ENCODE data around the gene CROCC. TPM values are rescaled to one million over a fixed set of nuclear protein-coding genes. Genes with fewer than 3 reads are reported as not detected.
"Not testable (repeated sequence)": the region's sequence is repeated elsewhere in the genome, so short reads cannot be mapped to it uniquely, and the experiment has no call there.

CROCC gene
- total RNA-seq, 4 donors from 2014 or later, result 10.2 to 73.5 (median 32.9) TPM

GRCh38 chr1:16938351-16939321 lies 16.9 kb downstream of the CROCC start:
- Histone ChIP-seq H3K27ac (no peak overlapping the region), H3K4me1 (no peaks in the 10 kb centered on the region), H3K4me3 (no peak overlapping the region), H3K9me3 (no peaks in the 10 kb centered on the region), H3K27me3 (no peaks in the 10 kb centered on the region), H3K36me3 (no peaks in the 10 kb centered on the region)
- intact Hi-C loops (cut with DNase I; ENCODE audit: low total_unique reads), result no loop called here
- DNase-seq, result no peak
- no peak for TF ChIP-seq CTCF (IDR thresholded peaks at IDR 0.05)
- TF ChIP-seq POLR2A (IDR thresholded peaks at IDR 0.05), result no peak

GRCh38 chr1:16939386-16940180 lies 17.9 kb downstream of the CROCC start:
- intact Hi-C loops (cut with DNase I; ENCODE audit: low total_unique reads); H3K9me3 ChIP-seq; H3K36me3 ChIP-seq; H3K4me1 ChIP-seq; H3K27ac ChIP-seq; H3K27me3 ChIP-seq; DNase-seq; H3K4me3 ChIP-seq: not testable (repeated sequence)

DNA sequence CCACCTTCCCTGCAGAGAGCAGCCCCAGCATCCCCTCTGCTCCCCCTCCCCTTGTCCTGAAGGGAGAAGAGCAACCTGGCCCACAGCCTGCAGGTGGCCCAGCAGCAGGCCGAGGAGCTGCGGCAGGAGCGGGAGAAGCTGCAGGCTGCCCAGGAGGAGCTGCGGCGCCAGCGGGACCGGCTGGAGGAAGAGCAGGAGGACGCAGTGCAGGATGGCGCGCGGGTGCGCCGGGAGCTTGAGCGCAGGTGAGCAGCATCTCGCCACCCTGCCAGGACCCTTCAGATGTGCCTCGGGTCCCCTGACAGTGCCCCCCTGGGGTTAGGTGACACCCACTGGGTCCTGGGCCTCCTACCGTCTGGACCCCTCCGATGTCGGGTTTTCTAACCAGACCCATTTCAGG lies 22.3 kb downstream of the CROCC start:
- no peaks in the 10 kb centered on the region for H3K27me3 ChIP-seq
- intact Hi-C loops (cut with DNase I; ENCODE audit: low total_unique reads), result no loop called here
- TF ChIP-seq POLR2A (IDR thresholded peaks at IDR 0.05), result no peak
- no peak for TF ChIP-seq CTCF (IDR thresholded peaks at IDR 0.05)
- H3K4me3 ChIP-seq, result no peak overlapping the region
- H3K36me3 ChIP-seq, result no peaks in the 10 kb centered on the region
- H3K27ac ChIP-seq, result no peak overlapping the region
- no peaks in the 10 kb centered on the region for H3K4me1 ChIP-seq
- DNase-seq, result no peak
- H3K9me3 ChIP-seq, result no peaks in the 10 kb centered on the region

DNA sequence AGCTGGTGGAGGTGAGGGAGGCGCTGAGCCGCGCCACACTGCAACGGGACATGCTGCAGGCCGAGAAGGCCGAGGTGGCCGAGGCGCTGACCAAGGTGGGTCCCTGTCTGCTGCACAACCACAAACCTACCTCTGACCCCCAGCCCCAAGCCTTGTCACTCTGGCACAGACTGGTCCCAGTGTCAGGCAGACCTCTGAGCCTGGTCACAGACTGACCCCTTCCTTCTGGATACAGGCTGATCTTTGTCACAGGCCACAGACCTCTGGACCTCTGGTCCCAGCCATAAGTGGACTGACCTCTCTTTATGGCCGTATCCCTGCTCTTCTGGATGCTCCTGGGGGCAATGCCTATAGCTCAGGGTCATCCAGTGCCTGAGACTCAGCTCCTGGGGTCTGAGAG lies 23.8 kb downstream of the CROCC start:
- H3K36me3 ChIP-seq; DNase-seq; H3K4me1 ChIP-seq; H3K27ac ChIP-seq; H3K9me3 ChIP-seq; H3K4me3 ChIP-seq; intact Hi-C loops (cut with DNase I; ENCODE audit: low total_unique reads); H3K27me3 ChIP-seq: not testable (repeated sequence)

DNA sequence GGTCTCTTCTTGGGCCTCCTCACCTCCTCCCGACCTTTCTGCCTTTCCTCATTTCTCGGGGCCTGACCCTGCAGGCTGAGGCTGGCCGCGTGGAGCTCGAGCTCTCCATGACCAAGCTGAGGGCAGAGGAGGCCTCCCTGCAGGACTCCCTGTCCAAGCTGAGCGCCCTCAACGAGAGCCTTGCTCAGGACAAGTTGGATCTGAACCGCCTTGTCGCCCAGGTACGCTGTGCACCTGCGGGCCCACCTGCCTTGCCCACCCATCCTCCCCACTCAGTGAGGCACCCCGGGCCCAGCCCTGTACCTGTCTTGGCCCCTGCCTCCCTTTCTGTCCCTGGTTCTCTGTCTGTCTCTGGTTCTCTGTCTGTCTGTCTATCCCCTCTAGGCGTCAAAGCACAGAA lies 24.5 kb downstream of the CROCC start:
- H3K4me1 ChIP-seq, DNase-seq: not testable (repeated sequence)

DNA sequence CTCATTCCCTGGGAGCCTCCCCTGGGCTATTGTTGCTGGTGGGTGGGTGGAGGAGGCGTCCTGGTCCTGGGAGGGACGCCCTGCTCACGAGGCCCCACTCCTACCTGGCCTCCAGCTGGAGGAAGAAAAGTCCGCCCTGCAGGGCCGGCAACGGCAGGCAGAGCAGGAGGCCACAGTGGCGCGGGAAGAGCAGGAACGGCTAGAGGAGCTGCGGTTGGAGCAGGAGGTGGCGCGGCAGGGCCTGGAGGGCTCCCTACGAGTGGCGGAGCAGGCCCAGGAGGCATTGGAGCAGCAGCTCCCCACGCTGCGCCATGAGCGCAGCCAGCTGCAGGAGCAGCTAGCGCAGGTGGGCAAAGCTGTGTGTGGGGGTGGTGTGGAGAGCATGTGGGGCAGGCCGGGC lies 24.9 kb downstream of the CROCC start:
- intact Hi-C loops (cut with DNase I; ENCODE audit: low total_unique reads), result no loop called here
- TF ChIP-seq POLR2A (IDR thresholded peaks at IDR 0.05) (no peak), CTCF (IDR thresholded peaks at IDR 0.05) (no peak)
- DNase-seq, result no peak
- Histone ChIP-seq H3K27me3 (no peaks in the 10 kb centered on the region), H3K27ac (no peak overlapping the region), H3K36me3 (no peaks in the 10 kb centered on the region), H3K4me3 (no peak overlapping the region), H3K9me3 (no peaks in the 10 kb centered on the region), H3K4me1 (no peaks in the 10 kb centered on the region)

More for the DNA sequence above, 24.5 kb downstream of the CROCC start:
- intact Hi-C loops (cut with DNase I; ENCODE audit: low total_unique reads); H3K4me3 ChIP-seq; H3K9me3 ChIP-seq; H3K27me3 ChIP-seq; H3K27ac ChIP-seq; H3K36me3 ChIP-seq: not testable (repeated sequence)

DNA sequence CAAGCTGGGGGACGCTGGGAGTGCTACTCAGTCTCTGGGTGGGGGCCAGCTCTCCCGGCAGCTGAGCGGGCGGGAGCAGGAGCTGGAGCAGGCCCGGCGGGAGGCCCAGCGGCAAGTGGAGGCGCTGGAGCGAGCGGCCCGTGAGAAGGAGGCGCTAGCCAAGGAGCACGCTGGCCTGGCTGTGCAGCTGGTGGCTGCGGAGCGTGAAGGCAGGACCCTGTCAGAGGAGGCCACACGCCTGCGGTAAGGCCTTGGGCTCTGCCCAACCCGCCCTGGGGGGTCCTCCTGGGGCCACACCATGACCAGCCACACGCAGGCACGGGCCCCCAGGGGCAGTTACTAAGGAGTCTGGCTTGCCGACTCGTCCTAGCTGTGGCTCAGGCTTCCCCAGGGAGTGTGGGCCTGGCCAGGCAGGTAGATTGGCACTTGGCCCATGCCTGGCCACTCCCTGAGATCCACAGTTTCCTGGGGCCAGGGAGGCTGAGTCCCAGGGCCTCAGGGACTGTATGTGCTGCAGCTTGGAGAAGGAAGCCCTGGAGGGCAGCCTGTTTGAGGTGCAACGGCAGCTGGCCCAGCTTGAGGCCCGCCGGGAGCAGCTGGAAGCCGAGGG lies 26.7 kb downstream of the CROCC start:
- H3K36me3 ChIP-seq; H3K27me3 ChIP-seq; H3K9me3 ChIP-seq; H3K27ac ChIP-seq; H3K4me1 ChIP-seq; H3K4me3 ChIP-seq; DNase-seq; intact Hi-C loops (cut with DNase I; ENCODE audit: low total_unique reads): not testable (repeated sequence)

GRCh38 chr1:16949026-16949425 lies 27.3 kb downstream of the CROCC start:
- H3K4me1 ChIP-seq; H3K36me3 ChIP-seq; H3K27ac ChIP-seq; intact Hi-C loops (cut with DNase I; ENCODE audit: low total_unique reads); DNase-seq; H3K27me3 ChIP-seq; H3K9me3 ChIP-seq; H3K4me3 ChIP-seq: not testable (repeated sequence)

DNA sequence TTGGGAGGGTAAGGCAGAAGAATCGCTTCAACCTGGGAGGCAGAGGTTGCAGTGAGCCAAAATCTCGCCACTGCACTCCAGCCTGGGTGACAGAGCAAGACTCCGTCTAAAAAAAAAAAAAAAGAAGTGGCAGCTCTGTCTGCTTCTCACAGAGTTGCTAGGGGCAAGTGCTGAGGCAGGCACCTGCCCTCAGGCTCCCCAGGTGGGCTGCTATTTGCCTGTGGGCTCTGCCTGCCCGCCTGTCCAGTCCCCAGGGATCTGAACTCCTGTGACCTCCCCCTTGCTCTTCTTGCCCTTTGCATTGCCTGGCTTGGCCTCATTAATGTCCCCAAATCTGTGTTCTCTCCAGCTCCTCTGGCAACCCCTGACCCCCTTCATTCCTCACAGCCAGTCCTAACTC lies 30.6 kb downstream of the CROCC start:
- H3K27ac ChIP-seq; intact Hi-C loops (cut with DNase I; ENCODE audit: low total_unique reads); H3K4me1 ChIP-seq; H3K4me3 ChIP-seq; H3K9me3 ChIP-seq; H3K36me3 ChIP-seq; DNase-seq; H3K27me3 ChIP-seq: not testable (repeated sequence)

Measured in uterus (tissue), 4 donors.